ENCODE measurements around the gene CDK4.
"Not testable (repeated sequence)": the region's sequence is repeated elsewhere in the genome, so short reads cannot be mapped to it uniquely, and the experiment has no call there.

CDK4 gene

DNA sequence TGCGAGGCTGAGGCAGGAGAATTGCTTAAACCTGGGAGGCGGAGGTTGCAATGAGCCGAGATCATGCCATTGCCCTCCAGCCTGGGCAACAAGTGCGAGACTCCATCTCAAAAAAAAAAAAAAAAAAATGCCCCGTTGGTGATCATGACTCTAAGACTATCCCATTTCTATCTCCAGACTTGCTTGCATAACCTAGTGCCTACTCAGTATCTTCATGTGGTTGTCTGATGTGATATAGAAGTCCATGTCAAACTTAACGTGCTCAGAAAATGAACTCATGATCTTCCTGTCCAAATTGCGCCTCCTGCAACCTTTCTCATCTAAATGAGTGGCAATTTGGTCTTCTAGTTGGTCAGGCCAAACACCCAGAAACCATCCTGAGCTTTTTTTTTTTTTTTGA lies 25.8 kb upstream of the CDK4 start:
- no peaks in the 10 kb centered on the region for H3K27me3 ChIP-seq (ENCODE audit: insufficient read depth, poor library complexity, severe bottlenecking)
- no peaks in the 10 kb centered on the region for H3K4me1 ChIP-seq (ENCODE audit: insufficient read depth, poor library complexity, severe bottlenecking)
- H3K36me3 ChIP-seq (ENCODE audit: low read depth) = peaks cover 16% of the 10 kb centered on the region; the same call in 1 of the 2 replicates
- no peak overlapping the region for H3K27ac ChIP-seq (ENCODE audit: poor library complexity, severe bottlenecking)
- H3K9me3 ChIP-seq (ENCODE audit: severe bottlenecking) = no peaks in the 10 kb centered on the region
- H3K4me3 ChIP-seq (ENCODE audit: severe bottlenecking) = no peak overlapping the region
- DNase-seq (ENCODE audit: low spot score) (no peak), ATAC-seq (ENCODE audit: low read depth) (no peak)
- TF ChIP-seq CTCF (IDR thresholded peaks at IDR 0.05; ENCODE audit: poor library complexity, severe bottlenecking) = no peak

- Histone ChIP-seq H3K4me3 (ENCODE audit: severe bottlenecking) (no peak overlapping the region), H3K27me3 (ENCODE audit: insufficient read depth, poor library complexity, severe bottlenecking) (no peaks in the 10 kb centered on the region), H3K36me3 (ENCODE audit: low read depth) (peaks cover 16% of the 10 kb centered on the region; the same call in 1 of the 2 replicates), H3K4me1 (ENCODE audit: insufficient read depth, poor library complexity, severe bottlenecking) (no peaks in the 10 kb centered on the region), H3K9me3 (ENCODE audit: severe bottlenecking) (no peaks in the 10 kb centered on the region), H3K27ac (ENCODE audit: poor library complexity, severe bottlenecking) (no peak overlapping the region)
- DNase-seq (ENCODE audit: low spot score) (no peak), ATAC-seq (ENCODE audit: low read depth) (no peak)
- no peak for TF ChIP-seq CTCF (IDR thresholded peaks at IDR 0.05; ENCODE audit: poor library complexity, severe bottlenecking)
These were observed 25.3 kb upstream of the CDK4 start for GRCh38 chr12:57777367-57777766.

GRCh38 chr12:57776247-57776587 lies 24.1 kb upstream of the CDK4 start:
- H3K27me3 ChIP-seq (ENCODE audit: insufficient read depth, poor library complexity, severe bottlenecking) = no peaks in the 10 kb centered on the region
- no peaks in the 10 kb centered on the region for H3K4me1 ChIP-seq (ENCODE audit: insufficient read depth, poor library complexity, severe bottlenecking)
- no peak overlapping the region for H3K27ac ChIP-seq (ENCODE audit: poor library complexity, severe bottlenecking)
- peaks cover 16% of the 10 kb centered on the region; the same call in 1 of the 2 replicates for H3K36me3 ChIP-seq (ENCODE audit: low read depth)
- DNase-seq (ENCODE audit: low spot score) (no peak), ATAC-seq (ENCODE audit: low read depth) (no peak)
- H3K4me3 ChIP-seq (ENCODE audit: severe bottlenecking) = no peak overlapping the region
- TF ChIP-seq CTCF (IDR thresholded peaks at IDR 0.05; ENCODE audit: poor library complexity, severe bottlenecking) = no peak
- H3K9me3 ChIP-seq (ENCODE audit: severe bottlenecking) = no peaks in the 10 kb centered on the region

GRCh38 chr12:57775563-57776246 lies 23.6 kb upstream of the CDK4 start:
- Histone ChIP-seq H3K27me3 (ENCODE audit: insufficient read depth, poor library complexity, severe bottlenecking) (no peaks in the 10 kb centered on the region), H3K27ac (ENCODE audit: poor library complexity, severe bottlenecking) (no peak overlapping the region), H3K9me3 (ENCODE audit: severe bottlenecking) (no peaks in the 10 kb centered on the region), H3K36me3 (ENCODE audit: low read depth) (peaks cover 19% of the 10 kb centered on the region), H3K4me3 (ENCODE audit: severe bottlenecking) (no peak overlapping the region), H3K4me1 (ENCODE audit: insufficient read depth, poor library complexity, severe bottlenecking) (no peaks in the 10 kb centered on the region)
- no peak for DNase-seq (ENCODE audit: low spot score)
- no peak for TF ChIP-seq CTCF (IDR thresholded peaks at IDR 0.05; ENCODE audit: poor library complexity, severe bottlenecking)
- ATAC-seq (ENCODE audit: low read depth) = no peak

DNA sequence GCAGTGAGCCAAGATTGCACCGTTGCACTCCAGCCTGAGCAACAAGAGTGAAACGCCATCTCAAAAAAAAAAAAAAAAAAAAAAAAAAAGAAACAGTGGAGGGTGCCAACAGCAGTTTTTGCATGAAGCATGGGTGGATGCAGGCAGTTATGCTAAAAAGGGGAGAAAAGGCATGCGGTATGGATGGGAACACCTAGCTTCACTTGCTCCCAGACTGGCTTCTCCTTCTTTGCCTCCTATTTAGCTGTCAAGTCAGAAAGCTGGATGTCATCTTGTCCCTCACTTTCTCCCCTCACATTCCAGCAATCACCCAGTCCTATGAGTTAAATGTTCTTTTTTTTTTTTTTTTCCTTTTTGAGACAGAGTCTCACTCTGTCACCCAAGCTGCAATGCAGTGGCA lies 22.9 kb upstream of the CDK4 start:
- Histone ChIP-seq H3K27me3 (ENCODE audit: insufficient read depth, poor library complexity, severe bottlenecking) (no peaks in the 10 kb centered on the region), H3K4me3 (ENCODE audit: severe bottlenecking) (no peak overlapping the region), H3K27ac (ENCODE audit: poor library complexity, severe bottlenecking) (no peak overlapping the region), H3K4me1 (ENCODE audit: insufficient read depth, poor library complexity, severe bottlenecking) (no peaks in the 10 kb centered on the region), H3K36me3 (ENCODE audit: low read depth) (peaks cover 26% of the 10 kb centered on the region), H3K9me3 (ENCODE audit: severe bottlenecking) (no peaks in the 10 kb centered on the region)
- no peak for DNase-seq (ENCODE audit: low spot score)
- ATAC-seq (ENCODE audit: low read depth) = no peak
- no peak for TF ChIP-seq CTCF (IDR thresholded peaks at IDR 0.05; ENCODE audit: poor library complexity, severe bottlenecking)

- H3K27ac ChIP-seq (ENCODE audit: poor library complexity, severe bottlenecking); H3K9me3 ChIP-seq (ENCODE audit: severe bottlenecking); ATAC-seq (ENCODE audit: low read depth); DNase-seq (ENCODE audit: low spot score); H3K4me1 ChIP-seq (ENCODE audit: insufficient read depth, poor library complexity, severe bottlenecking); H3K27me3 ChIP-seq (ENCODE audit: insufficient read depth, poor library complexity, severe bottlenecking); H3K4me3 ChIP-seq (ENCODE audit: severe bottlenecking): not testable (repeated sequence)
- H3K36me3 ChIP-seq (ENCODE audit: low read depth) = peaks cover 26% of the 10 kb centered on the region
These were observed 22.5 kb upstream of the CDK4 start for GRCh38 chr12:57774634-57775033.
